Hepatocyte (in vitro differentiated cells): Measurements from ENCODE around the gene MTCH1.

ENCODE experiments used
- EZH2 ChIP-seq: fragments of 200-600 bp; sonication (generic); IDR thresholded peaks from 2 replicates; pipeline ENCODE4 v1.6.1; 2016; ENCODE audit warnings: antibody characterized with exemption, mild to moderate bottlenecking, borderline replicate concordance
- EZH2phosphoT487 ChIP-seq: fragments of 200-600 bp; sonication (generic); IDR thresholded peaks from one replicate; pipeline ENCODE4 v1.6.1; 2018; ENCODE audit warnings: antibody characterized with exemption, mild to moderate bottlenecking, low read depth, moderate library complexity; ENCODE audit not compliant: unreplicated experiment, severe bottlenecking
- TF ChIP-seq, protein P1 (sequence below): fragments of 200-600 bp; sonication (generic); IDR thresholded peaks from 2 replicates; pipeline ENCODE4 v1.5.1; 2016; ENCODE audit warnings: antibody characterized with exemption, mild to moderate bottlenecking; ENCODE audit not compliant: poor library complexity

DNA sequence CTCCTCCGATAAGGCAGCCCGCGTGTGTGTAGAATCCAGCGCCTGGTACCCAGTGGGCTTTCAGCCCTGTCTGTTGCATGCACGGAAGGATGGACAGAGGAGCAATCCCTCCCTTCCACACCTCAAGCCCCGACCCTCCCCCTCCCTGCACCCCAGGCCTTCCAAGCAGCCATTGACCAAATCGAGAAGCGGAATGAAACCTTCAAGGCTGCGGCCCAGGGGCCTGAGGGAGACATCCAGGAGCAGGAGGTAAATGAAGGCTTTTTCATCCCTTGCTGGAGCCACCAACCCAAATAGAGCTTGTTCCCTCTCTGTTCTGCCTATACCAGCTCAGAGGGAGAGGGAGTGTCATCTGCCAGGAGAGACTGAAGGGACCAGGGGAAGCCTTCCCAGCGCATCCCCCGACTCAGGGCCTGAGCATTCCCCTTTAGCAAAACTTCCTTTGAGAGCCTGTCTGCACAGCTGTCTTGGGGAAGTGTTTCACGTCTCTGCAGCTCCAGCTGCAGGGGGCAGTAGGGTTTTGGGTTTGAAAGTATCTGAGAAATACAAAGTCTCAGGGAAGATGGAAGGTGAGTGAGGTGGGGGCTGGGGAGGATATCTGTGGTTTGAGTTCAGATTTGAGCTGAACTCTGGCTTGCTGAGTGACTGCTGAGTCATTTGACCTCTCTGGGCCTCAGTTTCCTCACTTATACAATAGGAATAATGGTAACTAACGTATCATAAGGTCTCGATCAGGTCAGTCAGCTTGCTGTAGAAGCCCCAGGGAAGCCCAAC, 35.5 kb upstream of the MTCH1 start:
- TF ChIP-seq, protein P1, sequence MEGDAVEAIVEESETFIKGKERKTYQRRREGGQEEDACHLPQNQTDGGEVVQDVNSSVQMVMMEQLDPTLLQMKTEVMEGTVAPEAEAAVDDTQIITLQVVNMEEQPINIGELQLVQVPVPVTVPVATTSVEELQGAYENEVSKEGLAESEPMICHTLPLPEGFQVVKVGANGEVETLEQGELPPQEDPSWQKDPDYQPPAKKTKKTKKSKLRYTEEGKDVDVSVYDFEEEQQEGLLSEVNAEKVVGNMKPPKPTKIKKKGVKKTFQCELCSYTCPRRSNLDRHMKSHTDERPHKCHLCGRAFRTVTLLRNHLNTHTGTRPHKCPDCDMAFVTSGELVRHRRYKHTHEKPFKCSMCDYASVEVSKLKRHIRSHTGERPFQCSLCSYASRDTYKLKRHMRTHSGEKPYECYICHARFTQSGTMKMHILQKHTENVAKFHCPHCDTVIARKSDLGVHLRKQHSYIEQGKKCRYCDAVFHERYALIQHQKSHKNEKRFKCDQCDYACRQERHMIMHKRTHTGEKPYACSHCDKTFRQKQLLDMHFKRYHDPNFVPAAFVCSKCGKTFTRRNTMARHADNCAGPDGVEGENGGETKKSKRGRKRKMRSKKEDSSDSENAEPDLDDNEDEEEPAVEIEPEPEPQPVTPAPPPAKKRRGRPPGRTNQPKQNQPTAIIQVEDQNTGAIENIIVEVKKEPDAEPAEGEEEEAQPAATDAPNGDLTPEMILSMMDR, result peak; percentile 47
- TF ChIP-seq EZH2 (no peak), EZH2phosphoT487 (no peak)
